K562 (cell line): ENCODE data around the gene TMEM129. TPM values are rescaled to one million over a fixed set of nuclear protein-coding genes. Genes with fewer than 3 reads are reported as not detected.
A peak's percentile ranks its signal among the peaks of the same experiment; 100 is the strongest.

ENCODE experiments used
- E2F8 ChIP-seq: fragments of 450-650 bp; IDR thresholded peaks from 2 replicates; pipeline ENCODE4 v1.7.1; 2018; ENCODE audit warnings: mild to moderate bottlenecking, low read depth; ENCODE audit not compliant: partially characterized antibody
- ETV1 ChIP-seq: fragments of 450-650 bp; conservative IDR thresholded peaks from 2 replicates; pipeline ENCODE4 v1.6.1; 2016; ENCODE audit warnings: missing genetic modification characterization, control low read depth, low read depth, missing compliant biosample characterization
- GATAD2B ChIP-seq: fragments of 450-650 bp; IDR thresholded peaks from 2 replicates; pipeline ENCODE4 v1.6.1; 2017; ENCODE audit warnings: mild to moderate bottlenecking, borderline replicate concordance
- NFATC3 ChIP-seq: fragments of 450-650 bp; IDR thresholded peaks from 2 replicates; pipeline ENCODE4 v1.6.1; 2017; ENCODE audit warnings: mild to moderate bottlenecking
- RAD21 ChIP-seq, 2 experiments: fragments of 250-450 bp in 1 of 2; fragments of 450-650 bp in 1 of 2; sonication (Bioruptor Pico) in 1 of 2; formaldehyde crosslinking in 1 of 2; IDR thresholded peaks in 1 of 2; conservative IDR thresholded peaks in 1 of 2; 2 replicates each; pipeline versions ENCODE4 v1.4.0 to v1.8.0; 2020 to 2022; ENCODE audit warnings: mild to moderate bottlenecking in 2 of 2, moderate library complexity in 1 of 2
- SAFB ChIP-seq: fragments of 200-400 bp; formaldehyde crosslinking; IDR thresholded peaks from 2 replicates; pipeline ENCODE4 v1.6.1; 2017; ENCODE audit warnings: low read depth, low read length, borderline replicate concordance
- SFPQ ChIP-seq: fragments of 200-400 bp; formaldehyde crosslinking; IDR thresholded peaks from 2 replicates; pipeline ENCODE4 v1.6.1; 2017; ENCODE audit warnings: mild to moderate bottlenecking, low read depth, low read length, moderate library complexity
- TOE1 ChIP-seq, 2 experiments: fragments of 450-650 bp in 1 of 2; sonication (generic) in 1 of 2; formaldehyde crosslinking in 1 of 2; IDR thresholded peaks; 2 replicates each; pipeline versions ENCODE4 v1.7.1 to v1.8.0; 2016 to 2022; ENCODE audit warnings: borderline replicate concordance in 2 of 2, mild to moderate bottlenecking in 2 of 2, antibody characterized with exemption in 1 of 2, inconsistent platforms in 1 of 2, low read depth in 1 of 2, missing genetic modification reagents in 1 of 2, moderate library complexity in 1 of 2
- TSC22D4 ChIP-seq: fragments of 450-650 bp; IDR thresholded peaks from 2 replicates; pipeline ENCODE4 v1.6.1; 2016; ENCODE audit warnings: missing genetic modification characterization, missing biosample characterization, control low read depth
- ZBTB49 ChIP-seq: sonication (generic); formaldehyde crosslinking; IDR thresholded peaks from 2 replicates; pipeline ENCODE4 v1.8.0; 2022; ENCODE audit warnings: missing genetic modification reagents, mild to moderate bottlenecking, borderline replicate concordance
- ZNF518B ChIP-seq: fragments of 250-450 bp; sonication (Bioruptor Pico); IDR thresholded peaks from 2 replicates; pipeline ENCODE4 v1.5.0; 2021; ENCODE audit warnings: mild to moderate bottlenecking, moderate library complexity
- ZNF586 ChIP-seq: fragments of 450-650 bp; formaldehyde crosslinking; conservative IDR thresholded peaks from 2 replicates; pipeline ENCODE4 v1.4.0; 2020; ENCODE audit warnings: mild to moderate bottlenecking, moderate library complexity
- polyA plus RNA-seq, 8 experiments: library from polyadenylated mRNA; depleted of rRNA in 4 of 8; stranded (reverse) in 5 of 8; unstranded in 3 of 8; fragments of >200 nt; fragmentation: Nextera tagmentation in 2 of 8; fragmentation: Illumina TruSeq in 1 of 8; extraction: Ambion mirVana in 2 of 8; extraction: Trizol in 1 of 8; gene quantifications; 2 replicates each; pipeline versions ENCODE4 v1.2.1 to v1.2.3, GENCODE V29; 2011 to 2014; ENCODE audit warnings: inconsistent platforms in 1 of 8, missing spikeins in 1 of 8
- total RNA-seq, 7 experiments: library from RNA; depleted of rRNA in 6 of 7; stranded (reverse); fragments of >200 nt in 6 of 7; fragmentation: Illumina TruSeq in 2 of 7; extraction: Trizol in 2 of 7; gene quantifications; 2 replicates each; pipeline versions ENCODE4 v1.2.1 to v1.2.3, GENCODE V29; 2011 to 2021; ENCODE audit warnings: low replicate concordance in 1 of 7

TMEM129 gene
- total and polyA plus RNA-seq, 9 of the 15 experiments (the other 6 are each of a cell fraction or from before 2014, with no cell fraction given), result 0.34 to 47.2 (median 18.8) TPM

GRCh38 chr4:1683736-1684505 is 37.2 kb downstream of the TMEM129 start, which contains the start of gene FAM53A (continued):
- TF ChIP-seq E2F8 (no peak), SFPQ (no peak), ZNF586 (CRISPR knock-in tag) (no peak), RAD21 (CRISPR knock-in tag; conservative IDR thresholded peaks at IDR 0.05 in 1 of 2, IDR thresholded peaks at IDR 0.05 in 1 of 2) (no peak), NFATC3 (no peak), GATAD2B (peak; percentile 88), ETV1 (tag) (no peak), SAFB (peak; percentile 81), TOE1 (IDR thresholded peaks at IDR 0.05; ENCODE audit: borderline replicate concordance) (no peak), TOE1 (CRISPR knock-in tag; IDR thresholded peaks at IDR 0.05; ENCODE audit: borderline replicate concordance, low read depth) (no peak), ZBTB49 (CRISPR knock-in tag) (0 out of 2 replicates have a peak, but pooled peaks have one; percentile 26), ZNF518B (CRISPR knock-in tag) (no peak), TSC22D4 (tag) (no peak)
